T-helper 9 cell (primary cell): Measurements from ENCODE around the gene POTEJ.
"Not testable (repeated sequence)": the region's sequence is repeated elsewhere in the genome, so short reads cannot be mapped to it uniquely, and the experiment has no call there.

Source experiments
- DNase-seq: peaks from one replicate; pipeline ENCODE4 v3.0.0-alpha.2; 2020

Gene POTEJ

GRCh38 chr2:130608276-130609001, 2.8 kb upstream of the POTEJ start:
- DNase-seq: not testable (repeated sequence)

GRCh38 chr2:130609002-130609920, 2.0 kb upstream of the POTEJ start:
- DNase-seq: not testable (repeated sequence)

- DNase-seq: not testable (repeated sequence)
Measured at GRCh38 chr2:130610486-130610885, 754 bp upstream of the POTEJ start.

- DNase-seq: not testable (repeated sequence)
Measured at GRCh38 chr2:130628784-130629475, 17.7 kb downstream of the POTEJ start.

GRCh38 chr2:130638973-130639372, 27.7 kb downstream of the POTEJ start:
- DNase-seq: not testable (repeated sequence)

- DNase-seq: not testable (repeated sequence)
Measured at GRCh38 chr2:130641688-130642087, 30.4 kb downstream of the POTEJ start.

GRCh38 chr2:130649285-130649684, 38.0 kb downstream of the POTEJ start:
- DNase-seq: not testable (repeated sequence)

- not testable (repeated sequence) for DNase-seq
Measured at GRCh38 chr2:130664506-130664905, 53.3 kb downstream of the POTEJ start.

- DNase-seq: not testable (repeated sequence)
Measured at GRCh38 chr2:130665596-130665995, 54.4 kb downstream of the POTEJ start.

- not testable (repeated sequence) for DNase-seq
Measured at GRCh38 chr2:130667516-130667915, 56.3 kb downstream of the POTEJ start.

GRCh38 chr2:130670026-130670745, 58.9 kb downstream of the POTEJ start:
- DNase-seq: not testable (repeated sequence)

- not testable (repeated sequence) for DNase-seq
Measured at GRCh38 chr2:130692041-130692770, 81.0 kb downstream of the POTEJ start.

- not testable (repeated sequence) for DNase-seq
Measured at GRCh38 chr2:130693474-130693873, 82.2 kb downstream of the POTEJ start.

GRCh38 chr2:130703250-130703649, 92.0 kb downstream of the POTEJ start:
- DNase-seq: not testable (repeated sequence)
